Measurements from ENCODE around the gene CDYL. TPM values are rescaled to one million over a fixed set of nuclear protein-coding genes. Genes with fewer than 3 reads are reported as not detected.

Gene CDYL
- polyA plus RNA-seq, 4 donors = 6.2 to 15.4 (median 7.4) TPM

DNA sequence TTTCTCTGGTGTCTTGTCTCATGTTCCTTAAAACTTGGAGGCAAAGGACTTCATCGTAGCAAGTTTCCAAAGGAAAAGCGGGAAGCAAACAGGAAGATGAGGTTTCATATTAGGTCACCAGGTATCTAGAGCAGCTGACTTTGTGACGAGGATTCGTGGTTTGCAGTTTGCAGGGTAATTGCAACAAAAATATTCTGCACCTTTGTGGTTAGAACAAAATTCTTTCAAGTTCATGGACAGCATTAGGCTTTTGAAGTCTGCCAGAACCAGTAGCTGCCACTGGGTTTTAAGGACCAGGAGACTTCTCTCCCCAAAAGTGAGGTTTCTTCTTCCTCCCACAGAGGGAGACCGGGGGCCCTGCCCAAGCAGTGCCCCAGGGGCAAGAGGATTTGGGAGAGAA lies 164.2 kb downstream of the CDYL start:
- Histone ChIP-seq H3K27ac (ENCODE audit: low read depth in 1 of 3, low read length in 2 of 3) (no peak overlapping the region), H3K9me3 (ENCODE audit: control insufficient read depth in 2 of 2, insufficient read depth in 1 of 2, low read depth in 1 of 2, low read length in 1 of 2) (no peaks in the 10 kb centered on the region), H3K4me1 (ENCODE audit: control insufficient read depth in 3 of 3, insufficient read depth in 2 of 3, low read depth in 1 of 3, low read length in 2 of 3) (no peaks in the 10 kb centered on the region), H3K27me3 (ENCODE audit: control insufficient read depth in 3 of 3, insufficient read depth in 3 of 3, low read length in 3 of 3) (no peaks in the 10 kb centered on the region), H3K36me3 (ENCODE audit: control insufficient read depth in 3 of 3, insufficient read depth in 2 of 3, low read depth in 1 of 3, low read length in 3 of 3) (peaks cover 0 to 25% (median 10%) of the 10 kb centered on the region in 3 donors), H3K4me3 (ENCODE audit: low read depth in 1 of 3, low read length in 3 of 3) (no peak overlapping the region)
- FAIRE-seq = no peak
- WGBS, 3 donors = 65 to 80% (median 76%) methylated on average over 5 of the region's 5 CpGs
- no peak for DNase-seq

- DNase-seq (peak in 1 of 2 donors; percentile 42), FAIRE-seq (no peak)
- 37 to 44% (median 41%) methylated on average over 6 of the region's 6 CpGs for WGBS, 3 donors
- peak overlapping the region in 1 of 3 donors; percentile 17 for H3K27ac ChIP-seq (ENCODE audit: low read depth in 1 of 3, low read length in 2 of 3)
- H3K4me1 ChIP-seq (ENCODE audit: control insufficient read depth in 3 of 3, insufficient read depth in 2 of 3, low read depth in 1 of 3, low read length in 2 of 3) = no peaks in the 10 kb centered on the region
- H3K27me3 ChIP-seq (ENCODE audit: control insufficient read depth in 3 of 3, insufficient read depth in 3 of 3, low read length in 3 of 3) = no peaks in the 10 kb centered on the region
- H3K9me3 ChIP-seq (ENCODE audit: control insufficient read depth in 2 of 2, insufficient read depth in 1 of 2, low read depth in 1 of 2, low read length in 1 of 2) = no peaks in the 10 kb centered on the region
- H3K4me3 ChIP-seq (ENCODE audit: low read depth in 1 of 3, low read length in 3 of 3) = no peak overlapping the region
- peaks cover 4 to 36% (median 16%) of the 10 kb centered on the region in 3 donors for H3K36me3 ChIP-seq (ENCODE audit: control insufficient read depth in 3 of 3, insufficient read depth in 2 of 3, low read depth in 1 of 3, low read length in 3 of 3)
These were observed 165.8 kb downstream of the CDYL start for GRCh38 chr6:4941782-4942672.

GRCh38 chr6:4942673-4943009 lies 166.4 kb downstream of the CDYL start:
- 75 to 92% (median 82%) methylated on average over 4 of the region's 4 CpGs for WGBS, 3 donors
- no peak overlapping the region for H3K4me3 ChIP-seq (ENCODE audit: low read depth in 1 of 3, low read length in 3 of 3)
- H3K27me3 ChIP-seq (ENCODE audit: control insufficient read depth in 3 of 3, insufficient read depth in 3 of 3, low read length in 3 of 3) = no peaks in the 10 kb centered on the region
- FAIRE-seq (no peak), DNase-seq (no peak)
- peak overlapping the region in 1 of 3 donors; percentile 7 for H3K27ac ChIP-seq (ENCODE audit: low read depth in 1 of 3, low read length in 2 of 3)
- H3K4me1 ChIP-seq (ENCODE audit: control insufficient read depth in 3 of 3, insufficient read depth in 2 of 3, low read depth in 1 of 3, low read length in 2 of 3) = no peaks in the 10 kb centered on the region
- H3K36me3 ChIP-seq (ENCODE audit: control insufficient read depth in 3 of 3, insufficient read depth in 2 of 3, low read depth in 1 of 3, low read length in 3 of 3) = peaks cover 4 to 42% (median 16%) of the 10 kb centered on the region in 3 donors
- H3K9me3 ChIP-seq (ENCODE audit: control insufficient read depth in 2 of 2, insufficient read depth in 1 of 2, low read depth in 1 of 2, low read length in 1 of 2) = no peaks in the 10 kb centered on the region

GRCh38 chr6:4943716-4944115 lies 167.5 kb downstream of the CDYL start:
- WGBS, 3 donors = 54 to 74% (median 65%) methylated on average over 2 of the region's 2 CpGs

DNA sequence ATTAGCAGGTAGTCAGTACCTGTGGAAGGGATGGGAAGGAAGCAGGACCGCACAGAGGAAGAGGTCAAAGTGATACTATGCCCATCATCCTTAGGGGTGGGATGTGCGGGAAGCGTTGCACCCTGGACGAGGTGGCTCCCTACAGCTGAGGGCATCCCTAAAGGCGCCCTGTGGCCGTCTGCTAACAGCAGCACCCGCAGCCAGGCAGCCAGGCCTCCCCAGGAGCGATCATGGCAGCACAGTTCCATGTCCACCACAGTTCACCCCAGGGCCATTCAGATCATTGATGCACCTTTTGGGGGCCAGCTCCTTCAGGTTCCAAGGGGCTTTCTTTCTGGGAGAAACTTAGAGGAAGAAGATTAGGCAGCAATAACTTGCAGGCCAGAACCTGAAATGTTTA lies 168.1 kb downstream of the CDYL start:
- H3K9me3 ChIP-seq (ENCODE audit: control insufficient read depth in 2 of 2, insufficient read depth in 1 of 2, low read depth in 1 of 2, low read length in 1 of 2) = no peaks in the 10 kb centered on the region
- 97 to 99% (median 99%) methylated on average over 8 of the region's 8 CpGs for WGBS, 3 donors
- no peaks in the 10 kb centered on the region for H3K27me3 ChIP-seq (ENCODE audit: control insufficient read depth in 3 of 3, insufficient read depth in 3 of 3, low read length in 3 of 3)
- DNase-seq = no peak
- H3K36me3 ChIP-seq (ENCODE audit: control insufficient read depth in 3 of 3, insufficient read depth in 2 of 3, low read depth in 1 of 3, low read length in 3 of 3) = peaks cover 7 to 52% (median 16%) of the 10 kb centered on the region in 3 donors
- no peak overlapping the region for H3K27ac ChIP-seq (ENCODE audit: low read depth in 1 of 3, low read length in 2 of 3)
- FAIRE-seq = no peak
- no peak overlapping the region for H3K4me3 ChIP-seq (ENCODE audit: low read depth in 1 of 3, low read length in 3 of 3)
- H3K4me1 ChIP-seq (ENCODE audit: control insufficient read depth in 3 of 3, insufficient read depth in 2 of 3, low read depth in 1 of 3, low read length in 2 of 3) = no peaks in the 10 kb centered on the region

More at GRCh38 chr6:4943716-4944115, 167.5 kb downstream of the CDYL start:
- no peak for DNase-seq
- H3K4me3 ChIP-seq (ENCODE audit: low read depth in 1 of 3, low read length in 3 of 3) = no peak overlapping the region
- no peaks in the 10 kb centered on the region for H3K9me3 ChIP-seq (ENCODE audit: control insufficient read depth in 2 of 2, insufficient read depth in 1 of 2, low read depth in 1 of 2, low read length in 1 of 2)
- H3K27ac ChIP-seq (ENCODE audit: low read depth in 1 of 3, low read length in 2 of 3) = no peak overlapping the region
- FAIRE-seq = no peak
- no peaks in the 10 kb centered on the region for H3K4me1 ChIP-seq (ENCODE audit: control insufficient read depth in 3 of 3, insufficient read depth in 2 of 3, low read depth in 1 of 3, low read length in 2 of 3)
- peaks cover 4 to 49% (median 16%) of the 10 kb centered on the region in 3 donors for H3K36me3 ChIP-seq (ENCODE audit: control insufficient read depth in 3 of 3, insufficient read depth in 2 of 3, low read depth in 1 of 3, low read length in 3 of 3)
- no peaks in the 10 kb centered on the region for H3K27me3 ChIP-seq (ENCODE audit: control insufficient read depth in 3 of 3, insufficient read depth in 3 of 3, low read length in 3 of 3)

- 92 to 98% (median 96%) methylated on average over 11 of the region's 11 CpGs for WGBS, 3 donors
- no peak for DNase-seq
These were observed 170.3 kb downstream of the CDYL start for GRCh38 chr6:4946521-4946920.

GRCh38 chr6:4947716-4948115 lies 171.5 kb downstream of the CDYL start:
- H3K27ac ChIP-seq (ENCODE audit: low read depth in 1 of 3, low read length in 2 of 3) = no peak overlapping the region
- no peaks in the 10 kb centered on the region for H3K4me1 ChIP-seq (ENCODE audit: control insufficient read depth in 3 of 3, insufficient read depth in 2 of 3, low read depth in 1 of 3, low read length in 2 of 3)
- H3K4me3 ChIP-seq (ENCODE audit: low read depth in 1 of 3, low read length in 3 of 3) = no peak overlapping the region
- FAIRE-seq (no peak), DNase-seq (no peak)
- peaks cover 7 to 71% (median 18%) of the 10 kb centered on the region in 3 donors for H3K36me3 ChIP-seq (ENCODE audit: control insufficient read depth in 3 of 3, insufficient read depth in 2 of 3, low read depth in 1 of 3, low read length in 3 of 3)
- peaks cover 0 to 3% of the 10 kb centered on the region in 2 donors for H3K9me3 ChIP-seq (ENCODE audit: control insufficient read depth in 2 of 2, insufficient read depth in 1 of 2, low read depth in 1 of 2, low read length in 1 of 2)
- no peaks in the 10 kb centered on the region for H3K27me3 ChIP-seq (ENCODE audit: control insufficient read depth in 3 of 3, insufficient read depth in 3 of 3, low read length in 3 of 3)
- 85 to 90% (median 88%) methylated on average over 13 of the region's 13 CpGs for WGBS, 3 donors

More at GRCh38 chr6:4946521-4946920, 170.3 kb downstream of the CDYL start:
- Histone ChIP-seq H3K36me3 (ENCODE audit: control insufficient read depth in 3 of 3, insufficient read depth in 2 of 3, low read depth in 1 of 3, low read length in 3 of 3) (peaks cover 7 to 63% (median 16%) of the 10 kb centered on the region in 3 donors), H3K27ac (ENCODE audit: low read depth in 1 of 3, low read length in 2 of 3) (no peak overlapping the region), H3K27me3 (ENCODE audit: control insufficient read depth in 3 of 3, insufficient read depth in 3 of 3, low read length in 3 of 3) (no peaks in the 10 kb centered on the region), H3K4me1 (ENCODE audit: control insufficient read depth in 3 of 3, insufficient read depth in 2 of 3, low read depth in 1 of 3, low read length in 2 of 3) (no peaks in the 10 kb centered on the region), H3K4me3 (ENCODE audit: low read depth in 1 of 3, low read length in 3 of 3) (no peak overlapping the region), H3K9me3 (ENCODE audit: control insufficient read depth in 2 of 2, insufficient read depth in 1 of 2, low read depth in 1 of 2, low read length in 1 of 2) (peaks cover 0 to 3% of the 10 kb centered on the region in 2 donors)
- FAIRE-seq = no peak

- Histone ChIP-seq H3K4me1 (ENCODE audit: control insufficient read depth in 3 of 3, insufficient read depth in 2 of 3, low read depth in 1 of 3, low read length in 2 of 3) (no peaks in the 10 kb centered on the region), H3K36me3 (ENCODE audit: control insufficient read depth in 3 of 3, insufficient read depth in 2 of 3, low read depth in 1 of 3, low read length in 3 of 3) (peaks cover 7 to 79% (median 21%) of the 10 kb centered on the region in 3 donors), H3K27me3 (ENCODE audit: control insufficient read depth in 3 of 3, insufficient read depth in 3 of 3, low read length in 3 of 3) (no peaks in the 10 kb centered on the region), H3K27ac (ENCODE audit: low read depth in 1 of 3, low read length in 2 of 3) (no peak overlapping the region), H3K4me3 (ENCODE audit: low read depth in 1 of 3, low read length in 3 of 3) (no peak overlapping the region), H3K9me3 (ENCODE audit: control insufficient read depth in 2 of 2, insufficient read depth in 1 of 2, low read depth in 1 of 2, low read length in 1 of 2) (peaks cover 0 to 3% of the 10 kb centered on the region in 2 donors)
- WGBS, 3 donors = 92 to 97% (median 96%) methylated on average over 15 of the region's 15 CpGs
- FAIRE-seq (no peak), DNase-seq (no peak)
These were observed 172.7 kb downstream of the CDYL start for GRCh38 chr6:4948781-4949450.
